Mammary epithelial cell (primary cell): ENCODE data around the gene MED13.

ENCODE experiments used
- CTCF ChIP-seq, 2 donors: IDR thresholded peaks in 1 of 2; conservative IDR thresholded peaks in 1 of 2; 2 replicates each; pipeline ENCODE4 v1.5.1; 2011 to 2012; ENCODE audit warnings: inconsistent platforms in 2 of 2, low read length in 2 of 2, mild to moderate bottlenecking in 2 of 2, control low read depth in 1 of 2, low read depth in 1 of 2; ENCODE audit not compliant: insufficient read depth in 1 of 2; ENCODE audit errors: extremely low read depth in 1 of 2
- EZH2 ChIP-seq: IDR thresholded peaks from 2 replicates; pipeline ENCODE4 v1.6.1; 2012; ENCODE audit warnings: low read length, inconsistent platforms, borderline replicate concordance

- TF ChIP-seq CTCF (conservative IDR thresholded peaks at IDR 0.05 in 1 of 2, IDR thresholded peaks at IDR 0.05 in 1 of 2; ENCODE audit: extremely low read depth in 1 of 2, insufficient read depth in 1 of 2, low read depth in 1 of 2, low read length in 2 of 2) = no peak
- TF ChIP-seq EZH2 = no peak
Measured at GRCh38 chr17:62111562-62112171, 46.6 kb upstream of the MED13 start.
